Measurements from ENCODE around the gene CACNA1H.
"Not testable (repeated sequence)": the region's sequence is repeated elsewhere in the genome, so short reads cannot be mapped to it uniquely, and the experiment has no call there.

The CACNA1H gene

GRCh38 chr16:1176280-1176897 is 23.5 kb downstream of the CACNA1H start:
- DNase-seq = no peak

- no peak for DNase-seq
These were observed 24.1 kb downstream of the CACNA1H start for GRCh38 chr16:1177053-1177452.

DNA sequence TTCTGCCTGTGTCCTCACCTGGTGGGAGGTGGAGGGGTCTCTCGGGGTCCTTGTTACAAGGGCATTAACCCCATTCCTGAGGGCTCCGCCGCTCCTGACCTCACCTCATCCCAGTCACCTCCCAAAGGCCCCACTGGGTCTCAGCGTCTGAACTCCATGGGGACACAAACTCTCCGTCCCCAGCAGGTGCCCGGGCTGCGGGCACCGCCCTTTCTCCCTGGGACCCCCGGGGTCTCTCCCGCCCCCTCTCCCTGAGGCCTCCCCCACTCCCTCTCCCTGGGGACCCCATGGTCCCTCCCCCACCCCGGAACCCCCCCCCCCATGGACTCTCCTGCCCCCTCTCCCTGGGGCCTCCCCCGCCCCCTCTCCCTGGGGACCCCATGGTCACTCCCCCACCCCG is 24.8 kb downstream of the CACNA1H start:
- no peak for DNase-seq

DNA sequence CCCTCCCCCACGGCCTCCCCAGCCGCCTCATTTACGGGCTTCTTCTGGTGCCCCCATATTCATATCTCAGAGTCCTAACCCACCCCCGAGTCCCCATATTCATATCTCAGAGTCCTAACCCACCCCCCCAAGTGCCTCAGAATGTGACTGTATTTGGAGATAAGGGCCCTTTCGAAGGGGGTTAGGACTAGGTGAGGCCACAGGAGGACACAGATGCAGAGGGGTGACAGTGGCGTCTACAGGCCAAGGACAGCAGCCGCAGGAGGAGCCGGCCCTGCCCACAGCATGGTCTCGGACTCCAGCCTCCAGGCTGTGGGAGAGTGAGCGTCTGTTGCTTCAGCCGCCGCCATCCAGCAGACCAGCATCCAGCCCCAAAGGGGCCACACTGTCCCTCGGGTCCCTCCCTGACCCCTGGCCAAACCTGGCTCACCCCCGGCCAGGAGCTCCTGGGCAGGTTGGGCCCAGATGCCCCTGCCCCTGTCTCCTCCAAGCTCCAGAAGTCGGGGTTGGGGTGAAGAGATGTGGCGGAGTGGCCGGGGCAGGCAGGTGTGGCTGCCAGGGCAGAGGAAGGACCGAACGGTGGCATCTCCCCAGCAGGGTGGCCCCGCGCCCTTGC is 25.5 kb downstream of the CACNA1H start:
- DNase-seq = no peak

DNA sequence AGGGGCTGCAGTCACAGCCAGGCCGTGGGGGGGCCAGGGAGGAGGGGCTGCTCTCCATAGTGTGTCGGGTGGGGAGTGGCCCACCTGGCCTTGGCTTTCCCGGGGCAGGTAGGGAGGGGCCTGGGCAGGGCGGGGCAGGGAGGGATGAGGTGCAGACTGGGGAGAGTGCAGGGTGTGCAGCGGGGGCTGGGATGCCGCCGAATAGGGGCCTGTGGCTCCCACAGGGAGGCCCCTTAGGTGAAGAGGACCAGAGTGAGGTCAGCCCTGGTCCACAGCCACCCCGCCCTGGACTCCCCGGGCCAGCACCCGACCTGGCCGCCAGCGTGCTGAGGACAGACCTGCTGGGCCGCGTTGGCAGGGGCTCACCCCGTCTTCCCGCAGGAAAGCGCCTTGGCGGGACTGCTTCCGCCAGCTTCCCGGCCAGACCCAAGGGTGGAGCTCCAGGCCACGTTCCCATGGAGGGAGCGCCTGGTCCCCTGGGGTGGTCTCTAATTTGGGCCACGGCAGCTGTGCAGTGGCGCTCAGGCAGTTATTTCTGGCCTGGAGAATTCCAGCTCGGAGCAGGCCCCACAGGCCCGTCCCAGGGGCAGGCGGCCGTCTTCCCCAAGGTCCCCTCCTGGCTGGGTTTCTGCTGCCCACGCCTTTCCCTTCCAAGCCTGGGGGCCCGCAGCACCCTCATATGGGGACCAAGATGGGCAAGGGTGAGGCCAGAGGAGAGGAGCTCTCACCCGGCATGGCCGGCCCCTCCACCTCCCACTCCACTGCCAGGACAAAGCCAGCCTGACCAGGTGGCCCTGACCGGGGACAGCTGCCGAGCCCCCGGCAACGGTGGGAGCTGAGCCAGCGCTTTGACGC is 27.9 kb downstream of the CACNA1H start:
- DNase-seq = no peak

DNA sequence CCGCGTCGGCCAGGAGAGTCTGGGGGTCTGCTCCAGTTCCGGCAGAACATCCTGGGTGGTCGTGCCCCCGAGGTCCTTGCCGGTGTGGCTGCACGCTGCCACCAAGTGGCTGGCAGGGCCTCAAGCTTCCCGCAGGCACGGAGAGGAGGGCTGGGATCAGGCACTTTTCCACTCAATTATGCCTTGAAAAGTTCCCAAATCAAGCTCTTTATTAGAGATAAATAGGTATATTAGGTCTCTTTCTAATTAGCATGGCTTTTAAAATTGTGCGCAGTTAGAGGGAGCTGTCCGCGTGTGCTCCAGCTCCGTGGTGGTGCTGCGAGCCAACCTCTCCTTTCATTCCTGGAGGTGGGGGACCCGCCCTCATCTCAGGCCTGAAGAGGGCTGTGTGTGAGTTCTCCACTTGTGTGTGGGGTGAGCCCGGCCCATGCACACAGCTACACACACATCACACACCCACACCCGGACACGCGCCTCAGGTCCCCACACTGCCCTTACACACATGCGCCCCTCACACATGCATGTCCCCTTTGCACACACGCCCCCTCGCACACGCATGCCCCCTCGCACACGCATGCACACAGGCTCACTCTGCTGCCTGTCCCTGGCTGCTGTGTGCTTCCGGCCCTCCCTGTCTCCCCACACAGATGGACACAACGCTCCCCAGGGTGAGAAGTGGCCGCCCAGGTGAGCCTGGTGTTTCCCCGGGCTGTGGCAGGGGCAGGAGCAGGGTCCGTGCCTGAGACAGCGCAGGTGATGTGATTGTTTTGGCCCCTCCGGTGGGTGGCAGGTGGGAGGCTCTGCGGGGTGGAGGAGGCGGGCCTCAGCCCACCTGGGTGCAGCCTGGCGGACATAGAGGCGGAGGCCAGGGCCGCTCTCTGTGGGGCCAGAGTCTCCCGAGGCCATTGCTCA is 28.8 kb downstream of the CACNA1H start:
- DNase-seq = no peak

DNA sequence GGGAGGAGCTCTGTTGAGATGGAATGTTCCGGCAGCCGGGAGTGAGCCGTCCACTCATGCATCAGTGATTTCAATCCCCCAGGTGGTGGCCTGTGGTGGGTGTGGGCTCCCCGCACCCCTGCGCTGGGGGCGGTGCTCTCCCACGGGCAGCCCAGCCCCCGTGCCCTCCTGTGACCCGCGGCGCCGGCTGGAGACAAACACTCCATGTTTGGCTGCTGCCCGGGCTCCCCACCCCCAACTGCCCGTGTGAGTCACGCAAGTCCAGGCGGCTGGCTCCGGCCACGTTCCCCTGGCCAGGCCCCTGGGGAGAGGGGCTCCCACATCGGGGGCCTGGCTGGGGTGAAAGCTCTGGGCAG is 29.4 kb downstream of the CACNA1H start:
- peak; percentile 44 for DNase-seq

- DNase-seq = no peak
These were observed 30.3 kb downstream of the CACNA1H start for GRCh38 chr16:1182950-1183907.

- DNase-seq = no peak
These were observed 31.4 kb downstream of the CACNA1H start for GRCh38 chr16:1184156-1184868.

DNA sequence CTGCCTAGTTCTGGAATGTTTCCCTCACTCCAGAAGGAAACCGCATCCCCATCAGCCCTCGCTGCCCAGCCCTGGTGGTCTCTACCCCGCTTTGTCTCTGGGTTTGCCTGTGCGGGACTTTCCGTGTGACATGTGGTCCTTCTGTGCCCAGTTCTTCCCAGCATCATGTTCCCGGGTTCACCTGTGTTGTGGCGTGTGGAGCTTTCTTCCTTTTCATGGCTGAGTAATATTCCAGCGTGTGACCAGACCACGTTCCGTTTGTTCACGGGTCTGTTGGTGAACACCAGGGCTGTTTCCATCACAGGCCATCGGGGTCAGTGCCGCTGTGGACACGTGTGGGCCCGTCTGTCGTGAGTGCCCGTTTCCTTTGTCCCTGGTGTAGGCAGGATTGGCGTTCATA is 32.1 kb downstream of the CACNA1H start:
- DNase-seq = no peak

- not testable (repeated sequence) for DNase-seq
These were observed 32.7 kb downstream of the CACNA1H start for GRCh38 chr16:1185460-1186207.

- DNase-seq = no peak
These were observed 35.7 kb downstream of the CACNA1H start for GRCh38 chr16:1188432-1189189.

DNA sequence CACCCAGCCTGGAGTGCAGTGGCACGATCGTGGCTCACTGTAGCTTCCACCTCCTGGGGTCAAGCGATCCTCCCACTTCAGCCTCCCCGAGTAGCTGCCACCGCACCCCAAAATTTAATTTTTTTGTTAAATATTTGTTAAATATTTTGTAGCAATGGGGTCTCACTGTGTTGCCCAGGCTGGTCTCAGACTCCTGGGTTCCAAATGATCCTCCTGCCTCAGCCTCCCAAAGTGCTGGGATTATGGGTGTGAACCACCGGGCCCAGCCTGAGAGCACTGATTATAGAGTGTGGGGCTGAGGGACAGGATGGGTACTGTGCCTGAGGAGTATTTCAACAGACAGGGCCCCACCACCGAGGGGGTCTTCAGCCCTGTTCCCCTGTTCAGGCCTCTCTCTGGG is 36.5 kb downstream of the CACNA1H start:
- DNase-seq = no peak

- not testable (repeated sequence) for DNase-seq
These were observed 37.9 kb downstream of the CACNA1H start for GRCh38 chr16:1190789-1191188.

GRCh38 chr16:1192384-1193073 is 39.6 kb downstream of the CACNA1H start:
- no peak for DNase-seq

DNA sequence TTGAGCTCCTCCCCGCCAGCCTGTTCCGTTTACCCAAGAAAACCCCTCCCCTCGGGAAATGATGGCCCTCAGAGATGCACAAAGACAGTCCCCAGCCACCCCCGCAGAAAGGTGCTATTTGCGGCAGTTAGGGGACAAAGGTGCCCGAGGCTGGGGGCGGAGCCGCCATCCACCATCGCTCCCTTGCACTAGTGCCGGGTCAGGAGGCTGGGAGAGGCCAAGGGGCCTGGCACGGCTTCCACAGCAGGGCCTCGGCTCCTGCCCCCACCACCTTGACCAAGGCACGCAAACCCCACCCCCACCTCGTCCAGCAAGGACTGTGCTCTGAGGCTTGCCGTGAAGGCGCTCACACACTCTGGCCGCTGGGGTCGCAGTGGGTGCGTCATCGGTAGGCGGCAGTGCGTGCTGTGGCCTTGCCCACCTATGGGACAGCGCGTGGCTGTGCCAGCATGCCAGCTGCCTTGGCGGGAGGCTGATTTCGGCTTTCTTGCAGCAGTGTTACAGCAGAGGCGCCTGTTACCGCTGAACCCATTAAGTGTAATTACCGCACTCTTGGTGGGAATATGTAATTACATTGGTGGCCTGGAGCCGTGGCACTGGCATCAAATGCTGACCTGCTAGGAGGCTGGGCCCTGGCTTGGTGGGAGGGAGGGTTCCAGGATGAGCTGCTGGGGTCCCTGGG is 40.4 kb downstream of the CACNA1H start:
- no peak for DNase-seq

DNA sequence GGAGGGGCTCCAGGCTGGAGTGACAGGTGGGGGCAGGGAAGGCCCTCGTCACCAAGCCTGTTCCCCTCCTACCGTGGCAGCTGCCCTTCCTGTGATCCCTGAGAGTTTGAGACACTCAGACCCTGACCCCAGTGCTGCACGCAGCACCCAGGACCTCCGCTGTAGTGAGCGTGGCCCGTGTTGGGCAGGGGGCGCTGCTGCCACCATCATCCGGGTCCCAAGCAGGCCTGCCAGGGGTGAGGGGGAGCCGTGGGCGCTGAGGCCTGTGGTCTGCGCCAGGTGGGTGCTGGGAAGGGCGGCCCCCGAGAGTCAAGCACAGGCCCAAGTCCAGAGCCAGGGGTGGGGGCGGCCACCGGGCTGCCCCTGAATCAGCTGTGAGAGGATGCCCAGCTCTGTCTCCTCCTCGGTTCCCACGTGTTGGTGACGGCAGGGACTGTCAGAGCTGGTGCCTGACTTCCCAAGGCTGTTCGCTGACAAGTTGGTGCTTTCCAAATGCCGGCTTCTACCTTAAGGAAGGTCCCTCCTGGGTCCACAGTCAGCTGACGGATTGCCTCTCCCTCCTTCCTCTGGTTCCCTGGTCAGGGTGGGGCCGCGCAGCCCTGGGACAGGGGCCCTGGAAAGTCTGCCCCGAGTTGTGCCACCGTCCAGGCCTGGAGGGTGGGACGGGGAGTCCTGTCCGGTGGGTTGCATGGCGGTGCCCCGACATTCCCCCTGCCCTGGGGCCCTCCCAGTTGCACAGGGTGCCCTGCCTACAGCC is 41.1 kb downstream of the CACNA1H start:
- no peak for DNase-seq
